Measurements from ENCODE around the gene FRYL. TPM values are rescaled to one million over a fixed set of nuclear protein-coding genes. Genes with fewer than 3 reads are reported as not detected.

Gene FRYL
- total and polyA plus RNA-seq, 2 of the 8 experiments (the other 6 are each of a cell fraction or from before 2014, with no cell fraction given), result 8.0 to 36.5 TPM

DNA sequence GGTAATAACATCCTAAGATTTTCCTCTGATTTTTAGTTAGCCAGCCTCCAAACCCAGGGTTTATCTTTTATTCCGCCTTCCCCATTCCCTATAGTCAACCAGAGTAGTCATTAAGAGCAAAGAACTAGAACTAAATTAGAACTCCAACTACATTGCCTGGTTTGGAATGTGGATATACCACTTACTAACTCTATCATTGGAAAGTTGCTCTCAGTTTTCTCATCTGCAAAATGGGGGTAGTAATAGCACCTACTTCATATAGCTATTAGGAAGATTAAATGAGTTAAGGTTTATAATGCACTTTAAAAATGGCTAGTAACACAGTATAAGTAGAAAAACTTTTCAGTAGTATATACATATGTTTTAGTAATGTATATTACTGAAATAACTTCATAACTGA lies 226.4 kb downstream of the FRYL start:
- TF ChIP-seq SRF (IDR thresholded peaks at IDR 0.05; ENCODE audit: low read depth, low read length), result no peak
- TF ChIP-seq BACH1 (IDR thresholded peaks at IDR 0.05; ENCODE audit: low read length), result no peak
- TF ChIP-seq, protein P1, sequence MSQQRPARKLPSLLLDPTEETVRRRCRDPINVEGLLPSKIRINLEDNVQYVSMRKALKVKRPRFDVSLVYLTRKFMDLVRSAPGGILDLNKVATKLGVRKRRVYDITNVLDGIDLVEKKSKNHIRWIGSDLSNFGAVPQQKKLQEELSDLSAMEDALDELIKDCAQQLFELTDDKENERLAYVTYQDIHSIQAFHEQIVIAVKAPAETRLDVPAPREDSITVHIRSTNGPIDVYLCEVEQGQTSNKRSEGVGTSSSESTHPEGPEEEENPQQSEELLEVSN (IDR thresholded peaks at IDR 0.05), result no peak
- TF ChIP-seq, protein P2, sequence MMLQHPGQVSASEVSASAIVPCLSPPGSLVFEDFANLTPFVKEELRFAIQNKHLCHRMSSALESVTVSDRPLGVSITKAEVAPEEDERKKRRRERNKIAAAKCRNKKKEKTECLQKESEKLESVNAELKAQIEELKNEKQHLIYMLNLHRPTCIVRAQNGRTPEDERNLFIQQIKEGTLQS (IDR thresholded peaks at IDR 0.05; ENCODE audit: insufficient read depth, low read depth, low read length), result no peak
- no peak for TF ChIP-seq RNF2 (IDR thresholded peaks at IDR 0.05; ENCODE audit: borderline replicate concordance, low read depth, low read length, missing control alignments, poor library complexity, severe bottlenecking)
- TF ChIP-seq CHD2 (IDR thresholded peaks at IDR 0.05; ENCODE audit: low read length), result no peak
- TF ChIP-seq EP300 (IDR thresholded peaks at IDR 0.05; ENCODE audit: borderline replicate concordance in 1 of 2, low read depth in 2 of 2, low read length in 2 of 2), result no peak
- no peak for TF ChIP-seq RBBP5 (IDR thresholded peaks at IDR 0.05; ENCODE audit: borderline replicate concordance, low read depth, low read length)

More for the DNA sequence above, 226.4 kb downstream of the FRYL start:
- Histone ChIP-seq H3K23ac (ENCODE audit: insufficient read length) (no peak overlapping the region), H3K4ac (replicated peaks; ENCODE audit: insufficient read length, low read depth, low read length) (no peak overlapping the region), H3K36me3 (ENCODE audit: control insufficient read depth in 2 of 4, insufficient read depth in 4 of 4, low read length in 3 of 4) (peaks cover 3 to 56% (median 17%) of the 10 kb centered on the region in 4 experiments; a peak in 7 of 8 replicates), H2BK5ac (ENCODE audit: low read depth, low read length) (no peak overlapping the region), H3K27ac (ENCODE audit: low read depth, low read length) (no peak overlapping the region), H3K56ac (replicated peaks; ENCODE audit: insufficient read length, low read depth, low read length) (no peak overlapping the region), H2AFZ (ENCODE audit: low read length) (no peak overlapping the region), H4K91ac (replicated peaks; ENCODE audit: insufficient read length, low read length) (no peak overlapping the region), H4K20me1 (replicated peaks in 1 of 2; ENCODE audit: control insufficient read depth in 1 of 2, insufficient read depth in 2 of 2, low read length in 2 of 2) (peaks cover 0 to 2% of the 10 kb centered on the region in 2 experiments), H4K5ac (ENCODE audit: insufficient read length, low read depth, low read length) (no peak overlapping the region), H3K4me2 (ENCODE audit: insufficient read depth in 1 of 2, low read depth in 2 of 2, low read length in 2 of 2) (no peak overlapping the region), H3K18ac (ENCODE audit: extremely low read depth, low read length) (no peak overlapping the region), H3K23me2 (ENCODE audit: low read depth, low read length) (no peaks in the 10 kb centered on the region), H2BK120ac (replicated peaks; ENCODE audit: low read depth, low read length) (no peak overlapping the region), H2BK12ac (ENCODE audit: low read depth, low read length) (no peak overlapping the region), H3K9me3 (ENCODE audit: insufficient read depth in 2 of 2, low read depth in 1 of 2, low read length in 1 of 2) (no peaks in the 10 kb centered on the region), H2AK5ac (ENCODE audit: low read depth, low read length) (no peak overlapping the region), H3K4me3 (ENCODE audit: extremely low read depth in 1 of 4, insufficient read depth in 2 of 4, low read depth in 3 of 4, low read length in 4 of 4) (no peak overlapping the region), H3K4me1 (replicated peaks in 1 of 4; ENCODE audit: control insufficient read depth in 3 of 4, insufficient read depth in 4 of 4, low read length in 3 of 4) (no peaks in the 10 kb centered on the region), H2BK15ac (ENCODE audit: low read length) (no peak overlapping the region), H3K79me2 (ENCODE audit: control insufficient read depth in 1 of 2, insufficient read depth in 2 of 2, low read length in 2 of 2) (no peaks in the 10 kb centered on the region), H3K27me3 (replicated peaks in 1 of 4; ENCODE audit: control insufficient read depth in 3 of 4, extremely low read depth in 1 of 4, insufficient read depth in 3 of 4, low read length in 3 of 4) (no peaks in the 10 kb centered on the region), H3K9ac (replicated peaks in 1 of 4; ENCODE audit: extremely low read depth in 1 of 4, low read depth in 3 of 4, low read length in 3 of 4) (no peak overlapping the region), H4K8ac (ENCODE audit: extremely low read depth, insufficient read depth, low read length) (no peak overlapping the region), H3K14ac (ENCODE audit: insufficient read length) (no peak overlapping the region), H2BK20ac (ENCODE audit: low read length) (no peak overlapping the region), H3K79me1 (ENCODE audit: low read depth, low read length) (no peaks in the 10 kb centered on the region; the same call in 1 of the 2 replicates)
- ChIA-PET CTCF (ENCODE audit: partially characterized antibody) (no interaction called here), POLR2A (ENCODE audit: partially characterized antibody) (no interaction called here)
- FAIRE-seq, result no peak
- 93% methylated on average over 1 of the region's 1 CpG; no CpG with 5 or more reads in 1 of the 2 experiments for WGBS, 2 experiments (ENCODE audit: extremely low coverage in 1 of 2, insufficient coverage in 1 of 2, insufficient read length in 1 of 2, insufficient replicate concordance in 2 of 2, low coverage in 1 of 2, low lambda C conversion rate in 2 of 2, missing lambda C conversion rate in 1 of 2)
- no peak for DNase-seq (ENCODE audit: low read depth in 1 of 2, low spot score in 2 of 2)

All from H1 (cell line).